IMR-90 (cell line): ENCODE measurements around the gene CTNND2. TPM values are rescaled to one million over a fixed set of nuclear protein-coding genes. Genes with fewer than 3 reads are reported as not detected.

Experiments used
- ATAC-seq: fragments of 200-7000 bp; cut with Tn5 transposase; 2 replicates; pipeline ENCODE4 v1.9.1; 2020; ENCODE audit warnings: low read depth, mild to moderate bottlenecking, moderate library complexity
- BruUV-seq: library from RNA; stranded (reverse); fragments of 400-500 nt; replicated peaks from 2 replicates; lab custom pipeline; 2021; lab: Mats Ljungman, UMichigan
- CTCF ChIA-PET: fragments of 300-600 bp; formaldehyde crosslinking; extraction: SDS; loops from one replicate; lab custom pipeline; 2021; ENCODE audit warnings: antibody characterized with exemption; lab: Yijun Ruan, JAX
- POLR2A ChIA-PET: fragments of 300-600 bp; sonication (Branson Sonifier 250); formaldehyde crosslinking; loops from one replicate; lab custom pipeline; 2022; ENCODE audit warnings: antibody characterized with exemption; ENCODE audit not compliant: unreplicated experiment; lab: Charles Lee
- DNase-seq: peaks from one replicate; pipeline ENCODE4 v3.0.0; 2013
- H2AFZ ChIP-seq: replicated peaks from 2 replicates; pipeline ENCODE3; 2013; ENCODE audit warnings: low read length, mild to moderate bottlenecking; ENCODE audit not compliant: poor library complexity
- H2AK5ac ChIP-seq: 2 replicates; pipeline ENCODE4 v1.6.1; 2013; ENCODE audit warnings: low read depth, low read length, inconsistent platforms
- H2AK9ac ChIP-seq: replicated peaks from 2 replicates; pipeline ENCODE3; 2013; ENCODE audit warnings: mild to moderate bottlenecking, low read depth, low read length, moderate library complexity; ENCODE audit not compliant: poor library complexity
- H2BK120ac ChIP-seq: 2 replicates; pipeline ENCODE4 v1.6.1; 2013; ENCODE audit warnings: low read depth, low read length, inconsistent platforms
- H2BK15ac ChIP-seq: 3 replicates; pipeline ENCODE4 v1.6.1; 2013; ENCODE audit warnings: low read depth, low read length, inconsistent platforms
- H2BK20ac ChIP-seq: 2 replicates; pipeline ENCODE4 v1.6.1; 2013; ENCODE audit warnings: low read depth, mild to moderate bottlenecking, inconsistent platforms, low read length, moderate library complexity
- H2BK5ac ChIP-seq: 2 replicates; pipeline ENCODE4 v1.6.1; 2013; ENCODE audit warnings: mild to moderate bottlenecking, low read depth, low read length, inconsistent platforms; ENCODE audit not compliant: poor library complexity, severe bottlenecking
- H3K14ac ChIP-seq: replicated peaks from 2 replicates; pipeline ENCODE4 v1.6.1; 2013; ENCODE audit warnings: low read depth, low read length, inconsistent platforms
- H3K18ac ChIP-seq: 2 replicates; pipeline ENCODE4 v1.6.1; 2013; ENCODE audit warnings: low read depth, low read length, control low read depth
- H3K23ac ChIP-seq: 2 replicates; pipeline ENCODE4 v1.6.1; 2013; ENCODE audit warnings: low read depth, low read length, inconsistent platforms
- H3K27ac ChIP-seq: 2 replicates; pipeline ENCODE4 v1.5.1; 2013; ENCODE audit warnings: mild to moderate bottlenecking, control low read depth, low read length; ENCODE audit not compliant: insufficient read depth
- H3K27me3 ChIP-seq: 2 replicates; pipeline ENCODE4 v1.6.1; 2013; ENCODE audit warnings: low read length; ENCODE audit not compliant: control insufficient read depth, insufficient read depth
- H3K36me3 ChIP-seq: 2 replicates; pipeline ENCODE4 v1.6.1; 2013; ENCODE audit warnings: low read length, mixed read lengths; ENCODE audit not compliant: control insufficient read depth, insufficient read depth
- H3K4ac ChIP-seq: 2 replicates; pipeline ENCODE4 v1.6.1; 2013; ENCODE audit warnings: low read depth, low read length, inconsistent platforms
- H3K4me1 ChIP-seq: 2 replicates; pipeline ENCODE4 v1.6.1; 2013; ENCODE audit warnings: low read length, mixed read lengths; ENCODE audit not compliant: control insufficient read depth, insufficient read depth
- H3K4me2 ChIP-seq: 2 replicates; pipeline ENCODE4 v1.6.1; 2013; ENCODE audit warnings: low read depth, mild to moderate bottlenecking, control low read depth, low read length, moderate library complexity
- H3K4me3 ChIP-seq: 2 replicates; pipeline ENCODE4 v1.5.1; 2013; ENCODE audit warnings: low read depth, mild to moderate bottlenecking, control low read depth, low read length, moderate library complexity; ENCODE audit not compliant: insufficient read depth
- H3K56ac ChIP-seq: 2 replicates; pipeline ENCODE4 v1.6.1; 2013; ENCODE audit warnings: low read length, inconsistent platforms; ENCODE audit not compliant: insufficient read depth; ENCODE audit errors: extremely low read depth
- H3K79me1 ChIP-seq, 2 experiments: 2 replicates each; pipeline ENCODE4 v1.6.1; 2013; ENCODE audit warnings: low read length in 2 of 2, inconsistent platforms in 1 of 2, low read depth in 1 of 2
- H3K9ac ChIP-seq: 2 replicates; pipeline ENCODE4 v1.6.1; 2013; ENCODE audit warnings: low read depth, low read length, control low read depth
- H3K9me1 ChIP-seq: 2 replicates; pipeline ENCODE4 v1.6.1; 2013; ENCODE audit warnings: low read length, inconsistent platforms; ENCODE audit not compliant: insufficient read depth
- H3K9me3 ChIP-seq: 2 replicates; pipeline ENCODE4 v1.6.1; 2013; ENCODE audit warnings: low read length; ENCODE audit not compliant: control insufficient read depth, insufficient read depth
- H4K20me1 ChIP-seq: 2 replicates; pipeline ENCODE4 v1.6.1; 2013; ENCODE audit warnings: low read length, inconsistent platforms; ENCODE audit not compliant: insufficient read depth
- H4K5ac ChIP-seq: 2 replicates; pipeline ENCODE4 v1.6.1; 2013; ENCODE audit warnings: mild to moderate bottlenecking, low read depth, low read length, control low read depth
- H4K8ac ChIP-seq, 2 experiments: 2 replicates each; pipeline ENCODE4 v1.6.1; 2013; ENCODE audit warnings: low read depth in 2 of 2, low read length in 2 of 2, control low read depth in 1 of 2, inconsistent platforms in 1 of 2
- H4K91ac ChIP-seq: 2 replicates; pipeline ENCODE4 v1.6.1; 2013; ENCODE audit warnings: low read depth, low read length, inconsistent platforms; ENCODE audit not compliant: insufficient read depth
- BHLHE40 ChIP-seq: fragments of 150-350 bp; IDR thresholded peaks from 2 replicates; pipeline ENCODE4 v1.6.1; 2016; ENCODE audit warnings: mild to moderate bottlenecking, low read depth, low read length
- CEBPB ChIP-seq: IDR thresholded peaks from 2 replicates; pipeline ENCODE4 v1.6.1; 2012; ENCODE audit warnings: low read depth, low read length, improper control_type of control experiment
- CHD1 ChIP-seq: IDR thresholded peaks from 2 replicates; pipeline ENCODE4 v1.6.1; 2012; ENCODE audit warnings: low read depth, low read length, improper control_type of control experiment
- ELK1 ChIP-seq: fragments of 150-350 bp; IDR thresholded peaks from 2 replicates; pipeline ENCODE4 v1.6.1; 2016; ENCODE audit warnings: low read depth, mild to moderate bottlenecking, low read length, moderate library complexity, borderline replicate concordance
- FOS ChIP-seq: fragments of 150-350 bp; IDR thresholded peaks from 2 replicates; pipeline ENCODE4 v1.6.1; 2016; ENCODE audit warnings: low read depth, low read length
- MAFK ChIP-seq: IDR thresholded peaks from 2 replicates; pipeline ENCODE4 v1.6.1; 2012; ENCODE audit warnings: low read depth, low read length, improper control_type of control experiment
- MAZ ChIP-seq: IDR thresholded peaks from 2 replicates; pipeline ENCODE4 v1.6.1; 2012; ENCODE audit warnings: low read depth, mild to moderate bottlenecking, low read length, improper control_type of control experiment, moderate library complexity, borderline replicate concordance
- NFE2L2 ChIP-seq: fragments of 150-350 bp; IDR thresholded peaks from 2 replicates; pipeline ENCODE4 v1.6.1; 2016; ENCODE audit warnings: low read depth, mild to moderate bottlenecking, low read length
- RAD21 ChIP-seq: IDR thresholded peaks from 2 replicates; pipeline ENCODE4 v1.6.1; 2012; ENCODE audit warnings: low read length, improper control_type of control experiment
- RCOR1 ChIP-seq: IDR thresholded peaks from 2 replicates; pipeline ENCODE4 v1.6.1; 2012; ENCODE audit warnings: mild to moderate bottlenecking, low read length, improper control_type of control experiment; ENCODE audit not compliant: insufficient replicate concordance
- RFX5 ChIP-seq: IDR thresholded peaks from 2 replicates; pipeline ENCODE4 v1.8.0; 2012; ENCODE audit warnings: low read depth, mild to moderate bottlenecking, low read length, moderate library complexity
- SMC3 ChIP-seq: fragments of 150-350 bp; IDR thresholded peaks from 2 replicates; pipeline ENCODE4 v1.6.1; 2016; ENCODE audit warnings: low read depth, mild to moderate bottlenecking, antibody characterized with exemption, low read length, moderate library complexity
- WGBS, 2 experiments: methylation state at CpG; one replicate each; pipeline versions ENCODE4 v1.1.5 to v1.1.7; 2013; ENCODE audit warnings: missing lambda C conversion rate in 2 of 2; ENCODE audit not compliant: insufficient read length in 1 of 2; ENCODE audit errors: extremely low coverage in 2 of 2; 5-methylcytosine and 5-hydroxymethylcytosine counted together
- dilution Hi-C: fragments of 300-500 bp; cut with HindIII; formaldehyde crosslinking; loops from one replicate; pipeline ENCODE4 v1.14.3; 2018; ENCODE audit warnings: low sequenced_read_pairs; ENCODE audit not compliant: unreplicated experiment
- in situ Hi-C: fragments of 300-500 bp; cut with MboI; formaldehyde crosslinking; loops from 3 replicates; pipeline ENCODE4 v1.14.3; 2019; ENCODE audit warnings: low sequenced_read_pairs, inconsistent platforms, mixed read lengths
- intact Hi-C: fragments of 100-400 bp; cut with micrococcal nuclease; formaldehyde crosslinking; loops from 2 replicates; pipeline ENCODE4 v1.10.0; 2022
- polyA plus RNA-seq, 3 experiments: library from polyadenylated mRNA; depleted of rRNA; stranded (reverse); fragments of >200 nt; gene quantifications; 2 replicates each; pipeline ENCODE4 v1.2.3, GENCODE V29; 2012; ENCODE audit warnings: low replicate concordance in 1 of 3
- total RNA-seq: library from RNA; depleted of rRNA; stranded (reverse); fragments of >200 nt; gene quantifications from 2 replicates; pipeline ENCODE4 v1.2.3, GENCODE V29; 2012
- TF ChIP-seq, protein P1 (sequence below): fragments of 150-350 bp; IDR thresholded peaks from 2 replicates; pipeline ENCODE4 v1.6.1; 2017; ENCODE audit warnings: mild to moderate bottlenecking, antibody characterized with exemption, low read length, low read depth
- TF ChIP-seq, protein P2 (sequence below): conservative IDR thresholded peaks from 2 replicates; pipeline ENCODE4 v1.5.1; 2012; ENCODE audit warnings: mild to moderate bottlenecking, low read depth, low read length, improper control_type of control experiment

The CTNND2 gene
- total and polyA plus RNA-seq, 2 of the 4 experiments (the other 2 are of a cell fraction) = not detected

DNA sequence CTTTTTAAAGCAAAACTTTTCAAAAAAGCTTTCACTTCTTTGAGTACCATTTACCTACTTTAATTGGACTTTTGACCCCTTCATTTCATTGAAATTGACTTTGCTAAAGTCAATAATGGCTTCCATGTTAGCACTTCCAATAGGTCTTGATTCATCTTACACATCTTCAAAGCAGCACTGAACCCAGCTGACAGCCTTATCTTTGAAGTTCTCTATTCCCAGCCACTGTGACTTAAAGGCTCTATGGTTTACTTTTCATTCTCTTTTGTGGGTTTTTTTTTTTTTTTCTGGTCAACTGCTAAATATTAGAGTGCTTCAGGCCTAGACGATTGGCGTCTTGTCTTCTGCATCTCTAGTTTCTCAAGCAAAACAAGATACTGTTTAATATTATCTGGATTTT is 385.0 kb downstream of the CTNND2 start:
- Histone ChIP-seq H3K4me1 (no peaks in the 10 kb centered on the region), H4K8ac (no peak overlapping the region), H3K4me2 (no peak overlapping the region), H3K79me1 (no peaks in the 10 kb centered on the region), H3K36me3 (no peaks in the 10 kb centered on the region), H2AFZ (no peak overlapping the region), H2BK15ac (no peak overlapping the region), H3K56ac (no peak overlapping the region), H4K20me1 (no peaks in the 10 kb centered on the region), H2AK9ac (no peak overlapping the region), H3K14ac (no peak overlapping the region), H2BK120ac (no peak overlapping the region), H3K4ac (no peak overlapping the region), H3K9me1 (no peaks in the 10 kb centered on the region), H4K91ac (no peak overlapping the region), H2BK5ac (no peak overlapping the region), H3K9ac (no peak overlapping the region), H3K27ac (no peak overlapping the region), H3K9me3 (peaks cover 1% of the 10 kb centered on the region; the same call in 1 of the 2 replicates), H2BK20ac (no peak overlapping the region), H4K5ac (no peak overlapping the region), H3K27me3 (no peaks in the 10 kb centered on the region), H3K23ac (no peak overlapping the region), H2AK5ac (no peak overlapping the region), H3K18ac (no peak overlapping the region), H3K4me3 (no peak overlapping the region)
- ATAC-seq = no peak
- in situ Hi-C loops = no loop called here
- intact Hi-C loops = no loop called here
- POLR2A ChIA-PET = interaction anchor here (0.6 kb wide), 1 partner anchor 10 kb away, joined by 3 read pairs; no protein-coding TSS in a partner anchor
- dilution Hi-C loops = no loop called here
- TF ChIP-seq ELK1 (no peak), RAD21 (no peak), BHLHE40 (no peak), RCOR1 (no peak), CEBPB (no peak), SMC3 (no peak), NFE2L2 (no peak), FOS (no peak), CHD1 (no peak), MAZ (no peak), RFX5 (no peak), MAFK (no peak)
- TF ChIP-seq, protein P1, sequence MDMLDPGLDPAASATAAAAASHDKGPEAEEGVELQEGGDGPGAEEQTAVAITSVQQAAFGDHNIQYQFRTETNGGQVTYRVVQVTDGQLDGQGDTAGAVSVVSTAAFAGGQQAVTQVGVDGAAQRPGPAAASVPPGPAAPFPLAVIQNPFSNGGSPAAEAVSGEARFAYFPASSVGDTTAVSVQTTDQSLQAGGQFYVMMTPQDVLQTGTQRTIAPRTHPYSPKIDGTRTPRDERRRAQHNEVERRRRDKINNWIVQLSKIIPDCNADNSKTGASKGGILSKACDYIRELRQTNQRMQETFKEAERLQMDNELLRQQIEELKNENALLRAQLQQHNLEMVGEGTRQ = no peak
- TF ChIP-seq, protein P2, sequence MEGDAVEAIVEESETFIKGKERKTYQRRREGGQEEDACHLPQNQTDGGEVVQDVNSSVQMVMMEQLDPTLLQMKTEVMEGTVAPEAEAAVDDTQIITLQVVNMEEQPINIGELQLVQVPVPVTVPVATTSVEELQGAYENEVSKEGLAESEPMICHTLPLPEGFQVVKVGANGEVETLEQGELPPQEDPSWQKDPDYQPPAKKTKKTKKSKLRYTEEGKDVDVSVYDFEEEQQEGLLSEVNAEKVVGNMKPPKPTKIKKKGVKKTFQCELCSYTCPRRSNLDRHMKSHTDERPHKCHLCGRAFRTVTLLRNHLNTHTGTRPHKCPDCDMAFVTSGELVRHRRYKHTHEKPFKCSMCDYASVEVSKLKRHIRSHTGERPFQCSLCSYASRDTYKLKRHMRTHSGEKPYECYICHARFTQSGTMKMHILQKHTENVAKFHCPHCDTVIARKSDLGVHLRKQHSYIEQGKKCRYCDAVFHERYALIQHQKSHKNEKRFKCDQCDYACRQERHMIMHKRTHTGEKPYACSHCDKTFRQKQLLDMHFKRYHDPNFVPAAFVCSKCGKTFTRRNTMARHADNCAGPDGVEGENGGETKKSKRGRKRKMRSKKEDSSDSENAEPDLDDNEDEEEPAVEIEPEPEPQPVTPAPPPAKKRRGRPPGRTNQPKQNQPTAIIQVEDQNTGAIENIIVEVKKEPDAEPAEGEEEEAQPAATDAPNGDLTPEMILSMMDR = no peak
- BruUV-seq = no TSS peak
- CTCF ChIA-PET = no interaction called here
- DNase-seq = no peak
- no CpG with 5 or more reads among the region's 2 CpGs for WGBS, 2 experiments
